HG03025 (cell line): ENCODE data around the gene TREML2.

Experiments used
- ATAC-seq: cut with Tn5 transposase; IDR thresholded peaks from one replicate; pipeline ENCODE4 v1.9.1; 2021; ENCODE audit warnings: mild to moderate bottlenecking, moderate library complexity; ENCODE audit not compliant: unreplicated experiment, low FRiP score

The TREML2 gene

DNA sequence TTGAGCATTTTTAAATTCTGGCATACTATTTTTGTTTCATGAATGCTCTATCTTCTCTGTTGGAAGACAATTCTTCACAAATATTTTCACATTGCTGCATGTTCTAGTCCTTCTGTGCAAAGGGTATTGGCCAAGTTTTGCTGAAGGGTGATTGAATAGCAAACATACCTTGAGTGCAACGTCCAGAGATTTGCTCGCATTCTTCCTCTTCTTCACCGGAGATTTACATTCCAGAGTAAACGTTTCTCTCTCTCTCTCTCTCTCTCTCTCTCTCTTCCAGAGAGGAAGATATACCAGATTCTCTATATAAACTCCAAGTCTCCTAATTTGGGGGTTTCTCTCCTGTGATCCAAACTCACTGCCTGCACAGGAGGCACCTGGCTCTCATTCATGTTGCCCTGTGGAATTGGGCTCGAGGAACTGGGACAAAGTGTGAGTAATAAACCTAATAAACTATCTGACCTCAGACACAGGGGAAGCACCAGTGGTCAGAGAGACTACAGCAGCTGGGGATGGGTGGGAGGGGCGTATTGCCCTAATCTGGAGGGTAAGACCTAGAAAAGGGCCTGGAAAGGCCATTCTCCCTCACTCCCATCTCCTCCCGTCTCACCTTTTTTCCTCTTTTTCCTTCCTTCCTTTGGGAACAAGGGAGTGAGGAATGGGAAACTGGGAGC, 45.7 kb downstream of the TREML2 start:
- ATAC-seq, result no peak

- no peak for ATAC-seq
Observed at GRCh38 chr6:41153992-41154625, 46.8 kb downstream of the TREML2 start, which contains the start of gene TREML1. Gene TREML1, minus strand, starts transcription at chr6:41154347. Its CDS starts 59 bp downstream, at chr6:41154288.

GRCh38 chr6:41153451-41153850, 47.5 kb downstream of the TREML2 start:
- no peak for ATAC-seq

DNA sequence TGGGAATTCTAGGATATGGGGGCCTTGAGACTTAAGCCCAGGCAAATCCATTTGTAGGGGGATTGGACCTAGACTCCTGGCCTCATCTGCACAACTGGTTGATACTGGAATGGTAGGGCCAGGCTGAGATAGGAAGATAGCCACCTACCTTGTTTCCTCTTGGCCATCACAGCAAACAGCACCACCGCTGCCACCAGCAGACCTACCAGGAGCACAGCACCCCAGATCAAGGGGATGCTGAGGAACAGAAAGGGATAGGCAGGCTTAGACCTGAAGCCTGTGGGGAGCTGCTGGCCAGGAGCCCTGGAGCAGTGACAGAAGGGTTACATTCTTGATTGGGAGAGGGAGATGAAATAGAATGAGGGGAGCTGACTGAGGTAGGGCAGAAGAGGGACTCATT, 50.3 kb downstream of the TREML2 start:
- no peak for ATAC-seq

GRCh38 chr6:41147917-41148316, 53.0 kb downstream of the TREML2 start:
- no peak for ATAC-seq
